DMS153 treated with DMSO at 0.1 percent for 48 hours (cell line): ENCODE results near the gene USP8.
"Not testable (repeated sequence)": the region's sequence is repeated elsewhere in the genome, so short reads cannot be mapped to it uniquely, and the experiment has no call there.

Source experiments
- DNase-seq: peaks from one replicate; lab custom pipeline; 2025; ENCODE audit not compliant: unreplicated experiment; lab: John Stamatoyannopoulos, UW

USP8 gene

DNA sequence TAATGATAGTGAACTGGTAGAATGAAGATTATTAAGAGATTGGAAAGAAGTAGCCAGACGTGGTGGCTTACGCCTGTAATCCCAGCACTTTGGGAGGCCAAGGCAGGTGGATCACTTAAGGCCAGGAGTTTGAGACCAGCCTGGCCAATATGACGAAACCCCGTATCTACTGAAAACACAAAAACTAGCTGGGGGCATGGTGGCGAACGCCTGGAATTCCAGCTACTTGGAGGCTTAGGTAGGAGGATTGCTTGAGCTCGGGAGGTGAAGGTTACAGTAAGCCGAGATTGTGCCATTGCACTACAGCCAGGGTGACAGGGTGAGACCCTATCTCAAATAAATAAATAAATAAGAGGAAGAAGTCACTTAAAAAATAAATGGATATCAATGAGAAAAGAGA is 14.0 kb downstream of the USP8 start:
- no peak for DNase-seq

DNA sequence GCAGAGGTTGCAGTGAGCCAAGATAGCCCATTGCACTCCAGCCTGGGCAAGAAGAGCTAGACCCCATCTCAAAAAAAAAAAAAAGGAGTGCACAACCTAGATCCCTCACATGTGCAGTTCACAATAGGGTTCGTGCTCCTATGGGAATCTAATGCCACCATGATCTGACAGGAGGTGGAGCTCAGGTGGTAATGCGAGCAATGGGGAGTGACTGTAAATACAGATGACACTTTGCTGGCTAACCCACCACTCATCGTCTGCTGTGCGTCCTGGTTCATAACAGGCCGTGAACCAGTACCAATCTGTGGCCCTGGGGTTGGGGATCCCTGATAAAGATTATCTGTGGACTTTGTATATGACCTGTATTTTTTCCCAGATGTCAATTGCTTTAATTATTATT is 16.7 kb downstream of the USP8 start:
- DNase-seq = no peak

DNA sequence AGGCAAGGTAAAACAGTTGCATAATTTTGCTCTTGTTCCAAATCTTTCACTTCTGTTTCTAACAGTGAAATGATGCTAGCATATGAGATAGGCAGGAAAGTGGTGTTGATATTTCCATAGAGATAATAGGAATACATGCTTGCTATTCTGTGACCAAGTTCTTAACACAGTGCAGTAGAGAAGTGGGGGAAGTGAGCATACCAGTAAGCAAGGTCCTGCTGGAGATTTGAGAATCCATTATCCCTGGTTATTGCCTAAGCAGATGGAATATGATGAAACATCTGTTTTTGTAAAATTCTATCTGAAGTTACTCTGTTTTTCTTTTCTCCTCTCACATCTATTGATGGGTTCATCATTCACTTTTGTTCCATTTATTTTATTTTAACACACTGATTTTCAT is 28.7 kb downstream of the USP8 start:
- no peak for DNase-seq

DNA sequence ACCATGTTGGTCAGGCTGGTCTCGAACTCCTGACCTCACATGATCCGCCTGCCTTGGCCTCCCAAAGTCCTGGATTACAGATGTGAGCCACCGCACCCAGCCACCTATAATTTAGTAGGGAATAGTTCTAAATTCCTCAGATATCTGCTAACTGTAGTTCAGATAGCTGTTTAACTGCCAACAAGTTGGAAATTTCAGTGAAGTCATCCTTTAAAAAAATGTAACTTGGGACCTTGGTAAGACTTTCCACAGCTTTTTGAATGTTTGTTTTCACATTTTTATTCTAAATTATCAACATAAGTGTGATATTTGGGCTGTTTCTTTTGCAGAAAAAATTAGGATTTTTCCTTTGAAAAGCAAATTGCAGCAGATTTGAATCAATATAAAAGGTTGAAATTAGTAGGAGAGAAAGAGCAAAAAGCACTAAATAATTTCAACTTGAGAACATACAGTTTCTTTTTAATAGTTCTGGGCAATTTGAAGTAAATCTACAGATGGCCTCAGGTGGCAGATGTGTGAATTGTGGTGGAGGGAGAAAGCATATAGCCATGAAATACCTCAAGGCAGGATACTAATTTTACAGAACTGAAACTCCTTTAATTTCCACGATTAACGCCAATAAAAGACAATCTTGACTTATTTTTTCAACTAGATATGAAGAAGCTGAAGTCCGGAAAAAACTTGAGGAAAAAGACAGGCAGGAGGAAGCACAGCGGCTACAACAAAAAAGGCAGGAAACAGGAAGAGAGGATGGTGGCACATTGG is 34.3 kb downstream of the USP8 start:
- no peak for DNase-seq

DNA sequence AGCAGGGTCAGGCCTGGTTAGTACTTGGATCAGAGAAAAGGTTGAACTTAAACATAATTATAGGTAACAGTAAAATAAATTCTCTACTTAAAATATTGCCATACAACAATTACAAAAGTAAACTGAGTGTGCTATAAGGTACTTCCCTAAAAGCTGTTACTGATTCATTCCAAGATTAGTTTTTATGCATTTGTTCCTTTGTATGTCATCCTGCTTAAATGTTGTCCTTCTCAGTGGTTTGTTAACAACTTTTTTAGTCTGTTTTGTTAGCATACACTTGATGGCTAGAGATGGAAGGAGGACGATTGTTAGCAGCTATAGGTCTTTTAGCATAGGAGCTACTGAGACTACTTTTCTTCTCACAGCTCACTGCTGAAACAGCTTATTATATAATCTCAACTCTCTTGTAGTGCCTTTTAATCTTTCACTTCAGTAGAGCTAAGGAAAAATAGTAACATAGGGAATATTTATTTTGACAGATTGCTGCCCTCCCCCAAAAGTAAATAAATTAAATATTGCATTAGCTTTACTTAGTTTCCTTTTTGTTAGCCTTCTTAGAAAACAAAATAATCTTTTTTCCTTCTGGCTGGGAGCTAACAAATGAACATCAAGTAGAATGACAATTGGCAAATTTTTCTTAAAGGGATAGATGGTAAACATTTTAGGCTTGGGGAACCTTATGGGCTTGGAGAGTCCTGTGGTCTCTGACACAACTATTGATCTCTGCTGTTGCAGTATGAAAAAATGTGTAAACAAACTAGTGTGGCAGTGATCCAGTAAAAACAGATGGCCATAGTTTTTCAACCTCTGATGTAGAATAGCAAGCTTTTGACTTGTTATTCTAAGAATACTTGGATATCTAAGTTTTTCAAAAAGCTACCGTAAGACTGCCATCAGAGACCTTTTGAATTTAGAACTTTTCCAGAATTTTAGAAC is 39.5 kb downstream of the USP8 start:
- DNase-seq = no peak

DNA sequence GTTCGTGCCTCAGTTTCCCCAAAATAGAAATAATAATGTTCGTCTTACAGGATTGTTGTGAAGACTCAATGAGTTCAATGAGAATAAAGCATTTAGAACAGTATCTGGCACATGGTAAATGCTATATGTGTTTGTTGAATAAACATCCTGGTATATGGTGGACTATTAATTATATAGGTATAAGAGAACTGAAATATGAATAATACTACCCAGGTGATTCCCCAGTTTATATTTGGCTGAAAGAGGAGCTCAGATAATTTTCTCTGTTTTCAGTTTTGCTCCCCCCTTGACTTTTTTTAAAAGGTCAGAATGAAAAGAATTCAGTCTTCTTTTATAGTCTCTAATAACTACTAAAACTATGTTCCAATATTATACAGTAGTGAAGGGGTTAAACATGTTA is 46.9 kb downstream of the USP8 start:
- no peak for DNase-seq

DNA sequence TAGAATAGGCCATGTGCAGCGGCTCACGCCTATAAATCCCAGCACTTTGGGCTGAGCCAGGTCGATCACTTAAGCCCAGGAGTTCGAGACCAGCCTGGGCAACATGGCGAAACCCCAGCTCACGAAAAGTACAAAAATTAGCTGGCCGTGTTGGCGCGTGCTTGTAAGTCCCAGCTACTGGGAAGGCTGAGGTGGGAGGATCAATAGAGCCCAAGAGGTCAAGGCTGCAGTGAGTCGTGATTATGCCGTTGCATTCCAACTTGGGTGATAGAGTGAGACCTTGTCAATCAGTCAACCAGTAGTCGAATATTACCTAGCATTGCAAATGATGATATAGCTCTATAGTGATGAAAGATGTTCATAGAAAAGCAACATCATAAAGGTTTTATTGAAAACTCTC is 51.9 kb downstream of the USP8 start:
- no peak for DNase-seq

DNA sequence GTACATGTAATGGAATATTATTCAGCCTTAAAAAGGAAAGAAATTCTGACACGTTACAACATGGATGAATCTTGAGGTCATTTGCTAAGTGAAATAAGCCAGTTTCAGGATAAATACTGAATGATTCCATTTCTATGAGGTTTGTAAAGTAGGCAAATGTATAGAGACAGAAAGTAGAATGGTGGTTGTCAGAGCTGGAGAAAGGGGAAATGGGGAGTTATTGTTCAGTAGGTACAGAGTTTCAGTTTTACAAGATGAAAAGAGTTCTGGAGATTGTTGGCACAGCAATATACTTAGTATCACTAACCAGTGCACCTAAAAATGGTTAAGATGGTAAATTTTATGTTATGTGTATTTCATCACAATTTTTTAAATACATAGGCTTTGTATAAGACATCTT is 60.6 kb downstream of the USP8 start:
- no peak for DNase-seq

DNA sequence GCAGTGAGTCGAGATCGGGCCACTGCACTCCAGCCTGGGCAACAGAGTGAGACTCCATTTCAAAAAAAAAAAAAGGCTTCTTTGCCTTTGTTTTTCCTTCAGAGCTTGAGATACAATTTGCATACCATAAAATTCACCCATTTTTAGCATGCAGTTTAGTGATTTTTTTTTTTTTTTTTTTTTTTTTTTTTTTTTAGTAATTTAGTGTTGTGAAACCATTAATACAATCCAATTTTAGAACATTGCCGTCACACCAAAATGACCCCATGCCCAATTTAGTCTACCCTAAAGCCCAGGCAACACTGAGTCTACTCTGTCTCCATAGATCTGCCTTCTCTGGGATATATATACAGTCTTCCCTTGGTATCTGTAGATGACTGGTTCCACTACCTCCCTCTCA is 61.2 kb downstream of the USP8 start:
- DNase-seq = no peak

DNA sequence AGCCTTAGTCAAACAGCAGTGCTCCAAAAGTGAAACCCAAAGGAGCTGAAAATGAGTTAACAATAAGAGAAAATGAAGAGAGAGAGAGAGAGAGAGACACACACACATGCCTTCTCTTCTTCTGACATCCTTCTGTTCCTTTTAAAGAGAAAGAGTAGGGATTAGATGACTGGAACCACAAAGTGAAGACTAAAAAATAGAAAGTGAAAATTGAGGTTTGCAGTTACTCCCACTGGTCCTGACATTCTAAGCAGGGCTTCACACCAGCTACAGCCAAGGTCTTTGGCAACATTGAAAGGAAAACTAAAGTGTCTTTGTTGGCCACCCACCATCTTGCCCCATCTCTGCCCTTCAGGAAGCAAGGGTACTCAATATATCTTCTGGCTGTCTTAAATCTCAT is 63.1 kb downstream of the USP8 start:
- no peak for DNase-seq

DNA sequence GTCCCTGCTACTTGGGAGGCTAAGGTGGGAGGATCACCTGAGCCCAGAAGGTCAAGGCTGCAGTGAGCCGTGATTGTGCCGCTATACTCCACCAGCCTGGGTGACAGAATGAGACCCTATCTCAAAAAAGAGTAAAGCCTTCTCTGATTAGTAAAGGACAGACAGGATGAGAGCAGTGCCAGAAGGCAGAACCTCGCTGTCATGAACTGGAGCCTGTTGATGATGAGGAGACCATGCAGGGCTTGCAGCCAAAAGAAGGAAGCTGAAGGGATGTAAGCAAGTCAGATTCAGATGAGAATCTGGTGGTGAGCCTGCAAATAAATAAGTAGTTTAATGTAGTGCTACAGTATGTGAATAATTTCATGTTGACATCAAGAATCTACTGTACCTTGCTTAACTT is 69.4 kb downstream of the USP8 start:
- no peak for DNase-seq

DNA sequence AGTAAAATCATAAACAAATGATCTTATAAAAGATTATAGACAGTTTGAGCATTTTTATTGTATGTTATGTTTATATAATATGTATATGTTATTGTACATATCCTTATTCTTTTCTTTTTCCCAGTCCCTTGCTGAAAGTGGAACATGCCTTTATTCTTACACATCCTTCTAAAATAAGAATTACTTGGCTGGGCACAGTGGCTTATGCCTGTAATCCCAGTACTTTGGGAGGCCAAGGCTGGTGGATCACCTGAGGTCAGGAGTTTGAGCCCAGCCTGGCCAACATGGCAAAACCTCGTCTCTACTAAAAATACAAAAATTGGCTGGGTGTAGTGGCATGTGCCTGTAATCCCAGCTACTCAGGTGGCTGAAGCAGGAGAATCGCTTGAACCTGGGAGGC is 70.3 kb downstream of the USP8 start:
- DNase-seq = not testable (repeated sequence)

DNA sequence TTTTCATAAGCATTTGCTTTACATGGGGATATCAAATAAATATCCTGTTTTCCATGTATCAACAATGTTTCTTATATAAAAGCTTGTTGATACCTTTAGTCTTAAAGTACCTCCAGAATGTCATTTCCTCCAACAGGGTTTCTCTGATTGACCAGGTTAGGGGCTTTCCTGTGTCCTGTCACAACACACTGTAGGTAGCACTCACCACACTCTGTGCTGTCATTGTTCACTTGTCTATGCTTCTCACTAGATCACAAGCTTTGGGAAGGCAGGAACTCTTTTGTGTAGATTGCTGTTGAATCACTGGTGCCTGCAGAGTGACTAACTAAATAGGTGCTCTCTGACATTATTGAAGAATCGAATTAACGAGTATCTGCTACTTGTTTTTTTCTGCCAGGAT is 72.5 kb downstream of the USP8 start:
- no peak for DNase-seq

DNA sequence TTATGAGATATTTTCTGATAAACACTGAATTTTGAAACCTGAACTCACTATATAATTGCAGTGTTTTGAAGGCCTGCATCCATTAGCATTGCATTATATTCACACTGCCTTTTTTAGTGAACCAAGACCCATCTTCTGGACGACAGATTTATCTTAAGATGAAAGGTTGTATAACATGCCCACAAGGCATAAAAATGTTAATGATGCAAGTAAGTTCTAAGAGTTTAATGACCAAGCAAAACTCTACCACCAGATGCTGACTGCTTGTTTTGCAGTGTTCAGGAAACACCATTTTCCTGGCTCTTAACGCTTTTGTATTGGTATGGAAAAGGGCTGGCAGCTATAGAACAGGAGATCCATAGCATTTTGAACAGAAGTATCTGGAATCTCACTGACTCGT is 76.1 kb downstream of the USP8 start:
- DNase-seq = no peak

DNA sequence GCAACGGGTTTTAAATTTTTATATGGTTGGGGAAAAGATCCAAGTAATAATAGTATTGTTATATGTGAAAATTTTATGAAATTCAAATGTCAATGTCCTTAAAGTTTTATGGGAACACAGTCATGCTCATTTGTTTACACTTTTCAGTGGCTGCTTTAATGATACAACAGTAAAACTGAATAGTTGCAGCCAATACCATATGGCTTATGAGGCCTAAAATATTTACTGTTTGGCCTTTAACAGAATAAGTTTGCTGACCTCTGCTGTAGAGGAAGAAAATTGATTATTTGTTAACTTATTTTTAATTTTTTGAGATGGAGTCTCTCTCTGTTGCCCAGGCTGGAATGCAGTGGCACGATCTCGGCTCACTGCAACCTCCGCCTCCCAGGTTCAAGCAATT is 77.6 kb downstream of the USP8 start:
- DNase-seq = no peak

DNA sequence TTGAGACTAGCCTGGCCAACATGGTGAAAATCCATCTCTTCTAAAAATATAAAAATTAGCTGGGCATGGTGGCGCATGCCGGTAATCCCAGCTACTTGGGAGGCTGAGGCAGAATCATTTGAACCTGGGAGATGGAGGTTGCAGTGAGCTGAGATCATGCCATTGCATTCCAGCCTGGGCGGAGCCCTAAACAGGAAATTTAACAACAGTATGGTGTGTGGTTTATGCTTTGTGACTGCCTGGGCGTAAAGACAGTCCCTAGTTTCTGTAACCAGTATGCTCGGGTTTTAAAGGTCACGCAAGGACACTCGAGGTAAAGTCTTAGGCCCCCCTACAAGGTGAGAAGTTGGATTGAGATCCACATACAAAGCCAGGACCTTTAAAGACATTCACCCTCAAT is 78.9 kb downstream of the USP8 start:
- no peak for DNase-seq

DNA sequence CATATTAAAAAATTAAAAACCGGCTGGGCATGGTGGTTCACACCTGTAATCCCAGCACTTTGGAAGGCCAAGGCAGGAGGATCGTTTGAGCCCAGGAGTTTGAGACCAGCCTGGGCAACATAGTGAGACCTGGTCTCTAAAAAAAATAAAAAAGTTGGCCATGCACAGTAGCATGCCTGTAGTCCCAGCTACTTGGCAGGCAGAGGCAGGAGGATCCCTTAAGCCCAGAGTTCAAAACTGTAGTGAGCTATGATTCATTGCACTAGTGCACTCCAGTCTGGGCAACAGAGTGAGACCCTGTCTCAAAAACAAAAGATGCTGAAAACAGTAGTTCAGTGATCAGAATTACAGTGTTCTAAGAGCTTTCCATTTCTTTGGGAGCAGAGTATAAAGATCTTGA is 81.5 kb downstream of the USP8 start:
- DNase-seq = not testable (repeated sequence)

DNA sequence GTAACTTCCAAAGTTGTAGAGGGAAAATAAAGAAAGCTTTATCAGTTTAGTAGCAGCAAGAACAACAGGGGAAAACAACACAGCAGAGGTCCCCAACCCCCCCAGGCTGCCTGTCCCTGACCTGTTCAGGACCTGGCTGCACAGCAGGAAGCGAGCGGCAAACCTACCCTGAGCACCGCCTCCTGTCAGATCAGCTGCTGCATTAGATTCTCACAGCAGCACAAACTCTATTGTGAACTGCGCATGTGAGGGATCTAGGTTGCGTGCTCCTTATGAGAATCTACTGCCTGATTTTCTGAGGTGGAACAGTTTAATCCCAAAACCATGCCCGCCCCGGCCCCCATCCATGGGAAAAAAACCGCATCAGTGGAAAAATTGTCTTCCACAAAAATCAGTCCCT is 81.9 kb downstream of the USP8 start:
- no peak for DNase-seq

DNA sequence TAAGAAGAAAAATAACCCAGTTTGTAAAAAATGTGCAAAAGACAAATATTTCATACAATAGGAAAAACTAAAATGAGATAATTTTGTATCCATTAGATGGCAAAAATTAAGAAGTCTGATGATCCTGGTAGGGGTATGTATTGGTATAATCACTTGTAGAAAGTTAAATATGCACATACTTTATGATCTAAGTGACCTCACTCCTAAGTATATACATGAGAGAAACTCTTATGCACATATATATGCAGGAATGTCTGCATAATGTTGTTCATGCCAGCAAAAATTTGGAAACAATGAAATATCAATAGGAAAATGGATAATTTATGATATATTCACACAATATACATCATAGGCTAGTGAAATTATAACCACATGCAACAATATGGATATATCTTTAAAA is 88.8 kb downstream of the USP8 start:
- DNase-seq = no peak

DNA sequence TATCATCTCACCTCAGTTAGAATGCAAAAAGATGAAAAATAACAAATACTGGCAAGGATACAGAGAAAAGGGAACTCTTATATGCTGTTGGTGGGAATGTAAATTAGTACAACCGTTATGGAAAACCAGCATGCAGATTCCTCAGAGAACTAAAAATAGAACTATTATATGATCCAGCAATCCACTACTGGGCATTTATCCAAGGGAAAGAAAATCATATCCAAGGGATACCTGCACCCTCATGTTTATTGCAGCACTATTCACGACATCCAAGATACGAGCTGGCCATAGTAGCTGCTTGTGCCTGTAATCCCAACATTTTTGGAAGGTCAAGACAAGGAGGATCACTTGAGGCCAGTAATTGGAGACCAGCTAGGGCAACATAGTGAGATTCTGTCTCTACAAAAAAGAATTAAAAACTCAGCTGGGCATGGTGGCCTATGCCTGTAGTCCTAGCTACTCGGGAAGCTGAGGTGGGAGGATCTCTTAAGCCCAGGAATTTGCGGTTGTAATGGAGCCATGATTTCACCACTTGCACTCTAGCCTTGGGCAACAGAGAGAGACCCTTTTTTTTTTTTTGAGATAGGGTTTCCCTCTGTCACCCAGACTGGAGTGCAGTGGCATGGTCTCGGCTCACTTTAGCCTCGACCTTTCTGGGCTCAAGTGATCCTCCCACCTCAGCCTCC is 95.7 kb downstream of the USP8 start:
- DNase-seq = no peak

DNA sequence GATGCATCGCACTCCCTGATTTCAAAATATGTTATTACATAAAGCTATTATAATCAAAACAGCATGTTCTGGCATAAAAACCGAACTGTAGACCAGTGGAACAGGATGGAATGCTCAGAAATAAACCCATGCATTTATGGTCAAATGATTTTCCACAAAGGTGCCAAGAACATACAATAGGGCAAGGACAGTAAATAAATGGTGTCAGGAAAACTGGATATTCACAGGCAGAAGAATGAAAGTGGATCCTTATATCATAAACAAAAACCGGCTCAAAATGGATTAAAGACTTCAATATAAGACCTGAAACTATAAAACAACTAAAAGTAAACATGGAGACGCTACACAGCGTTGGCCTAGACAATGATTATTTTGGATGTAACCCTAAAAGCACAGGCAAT is 99.6 kb downstream of the USP8 start:
- no peak for DNase-seq

DNA sequence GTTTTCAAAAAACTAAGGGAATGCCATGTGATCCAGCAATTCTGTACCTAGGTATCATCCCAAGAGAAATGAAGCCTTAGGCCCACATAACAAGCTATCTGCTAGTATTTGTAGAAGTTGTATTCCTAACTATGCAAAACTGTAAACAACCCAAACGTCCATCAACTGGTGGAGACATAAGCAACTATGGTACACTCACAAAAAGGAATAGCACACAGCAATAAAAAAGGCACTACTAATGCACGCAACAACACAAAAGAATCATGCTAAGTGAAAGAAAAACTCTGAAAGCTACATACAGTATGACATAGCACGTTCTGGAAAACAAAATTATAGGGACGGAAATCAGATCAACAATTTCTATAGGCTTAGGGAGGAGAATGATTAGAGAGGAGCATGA is 107.0 kb downstream of the USP8 start:
- no peak for DNase-seq
